T-helper 1 cell treated with Interleukin-12 subunit alpha and Interleukin-12 subunit beta and Interleukin-4 antibody, amounts not matched to agents 30 ng/mL and 1 ng/mL, for 36 hours (primary cell): ENCODE results near the gene P2RX5. TPM values are rescaled to one million over a fixed set of nuclear protein-coding genes. Genes with fewer than 3 reads are reported as not detected.

ENCODE experiments used
- intact Hi-C: fragments of 100-400 bp; cut with micrococcal nuclease; formaldehyde crosslinking; loops from one replicate; pipeline ENCODE4 v1.15.1; 2024
- total RNA-seq: library from RNA; stranded (reverse); gene quantifications from 2 replicates; pipeline ENCODE4 v1.2.3, GENCODE V29; 2022

Gene P2RX5, protein sequence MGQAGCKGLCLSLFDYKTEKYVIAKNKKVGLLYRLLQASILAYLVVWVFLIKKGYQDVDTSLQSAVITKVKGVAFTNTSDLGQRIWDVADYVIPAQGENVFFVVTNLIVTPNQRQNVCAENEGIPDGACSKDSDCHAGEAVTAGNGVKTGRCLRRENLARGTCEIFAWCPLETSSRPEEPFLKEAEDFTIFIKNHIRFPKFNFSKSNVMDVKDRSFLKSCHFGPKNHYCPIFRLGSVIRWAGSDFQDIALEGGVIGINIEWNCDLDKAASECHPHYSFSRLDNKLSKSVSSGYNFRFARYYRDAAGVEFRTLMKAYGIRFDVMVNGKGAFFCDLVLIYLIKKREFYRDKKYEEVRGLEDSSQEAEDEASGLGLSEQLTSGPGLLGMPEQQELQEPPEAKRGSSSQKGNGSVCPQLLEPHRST
- total RNA-seq, result 216 and 220 TPM in 2 replicates

DNA sequence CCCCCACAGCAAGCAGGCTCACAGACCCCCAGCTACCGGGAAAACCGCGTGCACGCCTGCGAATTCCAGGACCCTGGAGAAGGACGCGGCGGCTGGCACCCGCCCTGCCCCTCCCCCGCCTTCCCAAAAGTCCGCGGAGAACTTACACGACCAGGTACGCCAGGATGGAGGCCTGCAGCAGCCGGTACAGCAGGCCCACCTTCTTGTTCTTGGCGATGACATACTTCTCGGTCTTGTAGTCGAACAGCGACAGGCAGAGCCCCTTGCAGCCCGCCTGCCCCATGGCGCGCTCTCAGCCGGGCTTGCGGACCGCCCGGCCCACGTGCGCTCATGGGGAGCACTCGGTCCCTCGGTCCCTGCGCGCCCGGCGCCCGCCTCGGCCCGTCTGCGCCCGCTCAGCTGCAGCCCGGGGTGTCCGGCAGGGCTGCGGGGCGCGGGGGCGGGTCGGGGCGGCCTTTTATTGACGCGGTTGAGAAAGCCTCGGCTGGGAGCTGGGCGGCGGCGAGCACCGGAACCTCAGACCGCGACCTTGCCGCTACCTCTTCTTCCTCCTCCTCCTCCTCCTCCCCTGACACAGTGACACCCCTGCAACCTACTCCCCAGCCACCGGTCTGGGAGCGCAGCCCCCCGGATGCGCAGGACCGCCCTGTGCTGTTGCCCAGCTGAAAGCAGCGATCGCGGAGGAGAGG, at the start of gene P2RX5:
Gene P2RX5, minus strand, starts transcription at position 433 of the 689 bp plus-strand sequence. Its CDS starts 150 bp downstream, at position 283.
- intact Hi-C loops, result loop anchor here (1.0 to 2.0 kb wide), 4 partner anchors 13 to 27 kb away; partner anchors contain the start of genes EMC6, HASPIN and TAX1BP3

DNA sequence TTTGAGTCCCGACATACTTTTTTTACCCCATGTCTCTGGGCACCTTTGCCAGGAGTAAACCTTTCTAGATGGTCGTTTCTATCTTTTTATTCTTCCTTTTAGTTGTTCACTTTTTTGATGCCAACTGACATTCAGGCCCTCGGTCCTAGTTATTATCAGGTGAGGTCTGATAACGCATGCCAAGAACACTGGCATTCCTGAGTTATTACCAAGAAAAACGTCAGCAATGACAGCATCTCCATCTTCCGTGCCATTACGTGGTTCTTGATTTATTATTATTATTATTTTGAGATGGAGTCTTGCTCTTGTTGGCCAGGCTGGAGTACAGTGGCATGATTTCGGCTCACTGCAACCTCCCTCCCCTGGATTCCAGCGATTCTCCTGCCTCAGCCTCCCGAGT, 49.1 kb upstream of the P2RX5 start:
- intact Hi-C loops, result no loop called here

DNA sequence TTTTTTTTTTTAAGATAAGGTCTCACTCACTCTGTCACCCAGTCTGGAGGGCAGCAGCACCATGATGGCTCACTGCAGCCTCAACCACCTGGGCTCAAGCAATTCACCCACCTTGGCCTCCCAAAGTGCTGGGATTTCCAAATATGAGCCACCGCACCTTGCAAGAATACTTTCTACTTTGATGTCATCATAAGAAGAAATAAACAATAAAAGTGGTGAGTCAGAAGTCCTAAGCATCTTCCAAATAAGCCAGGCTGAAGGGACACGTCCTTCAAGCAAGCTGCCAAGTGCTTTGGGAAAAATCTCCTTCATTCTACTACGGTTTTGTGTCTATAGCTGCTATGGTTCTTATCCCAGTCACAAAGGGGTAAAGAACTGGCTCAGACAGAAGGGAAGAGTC, 48.1 kb upstream of the P2RX5 start:
- intact Hi-C loops, result no loop called here

DNA sequence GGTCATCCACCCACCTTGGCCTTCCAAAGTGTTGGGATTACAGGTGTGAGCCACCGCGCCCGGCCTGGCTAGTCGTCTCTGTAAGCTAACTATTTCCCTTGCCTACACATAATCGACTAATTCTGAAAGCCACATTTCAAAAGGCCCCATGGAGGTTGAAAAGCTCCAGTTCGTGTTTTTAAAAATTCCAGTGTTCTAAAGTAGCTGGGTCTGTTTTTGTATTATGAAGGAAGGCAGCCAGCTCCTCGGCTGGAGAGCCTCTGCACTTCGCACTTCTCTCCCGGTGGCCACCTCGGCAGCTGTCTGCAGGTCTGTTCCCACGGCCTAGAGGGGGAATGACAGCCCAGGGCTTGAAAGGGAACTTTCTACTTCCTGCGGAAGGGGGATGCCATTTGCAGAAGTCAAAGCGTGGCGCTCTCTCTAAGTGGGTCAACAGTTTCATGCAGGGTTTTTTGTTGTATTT, 44.7 kb upstream of the P2RX5 start:
- intact Hi-C loops, result no loop called here

DNA sequence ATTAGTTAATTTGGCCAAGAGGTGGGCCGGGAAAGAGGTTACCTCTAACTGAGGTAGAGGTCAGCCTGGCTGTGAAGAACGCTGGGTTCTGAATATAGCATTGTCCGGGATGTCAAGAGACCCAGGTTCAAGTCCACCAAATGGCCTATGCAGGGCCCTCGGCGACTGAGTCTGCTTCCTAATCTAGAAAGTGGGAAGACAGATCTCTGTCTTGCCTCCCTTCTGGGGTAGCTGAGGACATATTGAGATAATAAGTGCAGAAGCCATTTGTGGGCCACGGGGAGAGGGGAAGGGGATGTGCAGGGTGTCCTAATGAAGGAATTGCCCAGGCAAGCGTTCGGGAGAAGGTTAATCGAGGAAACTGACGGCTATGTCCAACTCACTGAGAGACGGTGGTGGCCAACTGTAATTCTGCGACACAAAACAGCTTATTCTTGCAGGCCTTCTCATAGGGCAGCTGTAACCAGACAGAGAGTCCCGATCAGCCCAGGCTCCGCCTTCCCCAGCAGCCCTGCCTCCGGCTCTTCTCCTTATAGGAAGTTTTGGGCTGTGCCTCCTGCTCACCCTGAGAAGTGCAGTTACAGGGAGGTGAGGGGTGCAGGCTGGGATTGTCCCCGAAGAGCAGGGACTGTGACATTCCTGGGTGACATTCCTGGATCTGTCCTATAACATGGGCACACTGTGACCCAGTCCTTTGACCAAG, 43.6 kb upstream of the P2RX5 start:
- intact Hi-C loops, result loop anchor here (5.0 kb wide), 2 partner anchors 68 to 173 kb away; no protein-coding TSS in a partner anchor

DNA sequence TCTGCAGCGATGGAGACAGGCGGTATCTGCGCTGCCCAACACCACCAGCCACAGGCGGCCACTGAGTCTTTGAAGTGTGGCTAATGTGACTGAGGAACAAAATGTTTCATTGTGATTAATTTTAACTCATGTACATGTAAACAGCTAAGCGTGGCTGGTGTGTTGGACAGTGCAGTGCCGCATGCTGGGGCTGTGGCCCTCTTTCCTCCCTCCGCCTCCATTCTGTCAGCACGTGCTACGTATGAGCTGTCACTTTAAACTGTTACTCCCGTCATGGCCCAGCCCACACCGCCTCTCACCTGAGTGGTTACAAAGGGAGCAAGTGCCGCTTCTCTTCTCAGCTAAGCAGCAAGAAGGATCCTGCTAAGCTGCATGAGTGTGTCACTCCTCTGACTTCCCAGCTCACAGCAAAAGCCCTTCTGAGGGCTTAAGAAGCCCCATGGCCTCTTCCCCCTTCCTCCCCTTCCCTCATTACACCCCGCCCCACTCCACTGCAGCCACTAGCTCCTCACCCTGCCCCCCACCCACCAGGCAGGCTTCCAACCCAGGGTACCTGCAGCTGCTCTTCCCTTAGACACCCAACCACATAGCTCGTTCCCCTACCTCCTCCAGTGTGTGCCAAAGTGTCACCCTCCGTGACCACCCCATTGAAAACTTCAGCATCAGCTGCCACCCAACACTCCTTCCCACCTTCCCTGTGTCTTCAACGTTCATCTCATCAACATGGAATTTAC, 42.8 kb upstream of the P2RX5 start:
- intact Hi-C loops, result loop anchor here (5.0 kb wide), 2 partner anchors 69 to 174 kb away; no protein-coding TSS in a partner anchor

DNA sequence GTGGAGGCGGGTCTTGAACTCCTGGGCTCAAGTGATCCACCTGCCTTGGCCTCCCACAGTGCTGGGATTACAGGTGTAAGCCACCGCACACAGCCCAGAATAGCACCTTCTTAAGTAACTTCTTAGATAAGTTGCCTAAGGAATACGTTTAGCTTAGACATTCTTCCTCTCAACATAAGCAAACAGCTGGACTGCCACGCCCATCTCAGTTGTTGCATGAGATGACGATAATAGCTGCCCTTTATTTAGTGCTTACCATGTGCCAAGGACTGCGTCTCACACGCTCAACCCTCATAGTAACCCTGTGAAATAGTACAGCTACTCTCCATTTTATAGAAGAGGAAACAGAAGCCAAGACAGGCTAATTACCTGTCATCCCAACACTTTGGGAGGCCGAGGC, 39.6 kb upstream of the P2RX5 start:
- intact Hi-C loops, result loop anchor here (5.0 kb wide), 2 partner anchors 72 to 177 kb away; no protein-coding TSS in a partner anchor

DNA sequence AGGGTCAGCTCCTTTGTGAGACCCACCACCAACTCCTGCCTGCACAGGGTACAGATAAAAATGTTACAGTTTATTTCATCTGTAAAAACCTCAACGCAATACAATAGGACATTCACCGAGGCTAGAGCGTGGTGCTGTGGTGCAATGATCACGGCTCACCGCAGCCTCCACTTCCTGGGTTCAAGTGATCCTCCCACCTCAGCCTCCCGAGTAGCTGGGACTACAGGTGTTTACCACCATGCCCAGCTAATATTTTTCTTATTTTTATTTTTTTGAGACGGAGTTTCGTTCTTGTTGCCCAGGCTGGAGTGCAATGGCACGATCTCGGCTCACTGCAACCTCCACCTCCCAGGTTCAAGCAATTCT, 38.9 kb upstream of the P2RX5 start:
- intact Hi-C loops, result loop anchor here (5.0 kb wide), 2 partner anchors 72 to 177 kb away; no protein-coding TSS in a partner anchor

DNA sequence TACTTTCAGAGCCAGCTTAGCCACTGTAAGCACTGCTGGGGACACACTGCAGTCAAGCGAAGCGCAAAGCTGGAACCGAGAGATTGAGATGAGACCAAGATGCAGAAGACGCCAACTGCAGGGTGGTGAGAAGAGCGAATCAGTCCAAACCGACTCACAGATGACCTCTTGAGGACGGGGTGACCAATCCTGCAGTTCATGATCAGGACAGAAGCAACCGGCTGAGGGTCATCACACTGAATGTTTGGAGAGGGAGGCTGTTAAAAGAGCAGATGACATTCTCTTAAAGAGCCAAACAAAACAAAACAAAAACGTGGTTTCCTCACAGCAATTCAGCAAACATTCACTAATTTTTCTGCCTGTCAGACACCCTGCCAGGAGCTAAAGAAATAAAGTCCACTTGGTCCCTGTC, 36.3 kb upstream of the P2RX5 start:
- intact Hi-C loops, result no loop called here

DNA sequence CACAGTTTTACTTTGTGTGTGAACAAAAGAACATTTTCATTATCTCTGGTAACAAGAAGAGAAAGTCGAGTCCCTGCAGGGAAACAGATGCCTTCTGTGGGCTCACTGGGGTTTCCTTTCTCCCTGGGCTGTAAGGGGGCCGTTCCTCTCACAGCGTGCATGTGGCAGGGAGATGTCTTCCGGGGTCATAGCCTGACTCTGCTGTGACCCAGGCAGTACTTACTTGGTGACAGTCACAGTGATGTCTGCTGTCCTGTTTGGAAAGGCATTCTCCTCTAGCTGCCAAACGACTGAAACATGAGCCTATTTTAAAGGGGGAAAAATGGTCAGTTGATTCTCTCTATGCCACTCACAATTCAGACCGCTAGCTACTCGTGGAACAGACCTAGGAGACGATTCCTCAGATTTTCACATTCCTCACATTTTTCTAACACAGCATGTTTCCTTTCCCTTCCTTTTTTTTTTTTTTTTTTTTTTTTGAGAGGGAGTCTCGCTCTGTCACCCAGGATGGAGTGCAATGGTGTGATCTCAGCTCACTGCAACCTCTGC, 35.0 kb upstream of the P2RX5 start:
- intact Hi-C loops, result no loop called here

DNA sequence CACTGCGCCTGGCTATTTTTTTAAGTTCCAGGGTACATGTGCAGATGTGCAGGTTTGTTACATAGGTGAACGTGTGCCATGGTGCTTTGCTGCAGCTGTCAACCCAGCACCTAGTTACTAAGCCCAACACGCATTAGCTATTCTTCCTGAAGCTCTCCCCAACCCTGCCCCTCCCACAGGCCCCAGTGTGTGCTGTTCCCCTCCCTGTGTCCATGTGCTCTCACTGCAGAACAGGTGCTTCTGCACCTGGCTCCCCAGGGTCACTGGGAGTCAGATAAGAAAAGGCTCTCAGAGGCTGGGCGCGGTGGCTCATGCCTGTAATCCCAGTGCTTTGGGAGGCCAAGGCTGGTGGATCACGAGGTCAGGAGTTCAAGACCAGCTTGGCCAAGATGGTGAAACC, 33.9 kb upstream of the P2RX5 start:
- intact Hi-C loops, result loop anchor here (10.0 kb wide), 1 partner anchor 235 kb away; the partner anchor contains the start of gene ATP2A3

DNA sequence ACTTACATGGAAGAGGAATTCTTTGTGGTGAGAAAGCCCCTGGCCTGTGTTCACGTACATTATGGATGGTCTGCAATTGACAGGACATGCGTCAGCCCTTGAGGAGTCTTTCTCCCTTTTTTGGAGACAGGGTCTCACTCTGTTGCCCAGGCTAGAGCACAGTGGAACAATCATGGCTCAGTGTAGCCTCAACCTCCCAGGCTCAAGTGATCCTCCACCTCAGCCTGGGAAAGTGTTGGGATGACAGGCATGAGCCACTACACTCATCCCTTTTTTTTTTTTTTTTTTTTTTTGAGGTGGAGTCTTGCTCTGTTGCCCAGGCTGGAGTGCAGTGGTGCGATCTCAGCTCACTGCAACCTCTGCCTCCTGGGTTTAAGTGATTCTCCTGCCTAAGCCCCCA, 32.1 kb upstream of the P2RX5 start:
- intact Hi-C loops, result loop anchor here (10.0 kb wide), 1 partner anchor 237 kb away; the partner anchor contains the start of gene ATP2A3

DNA sequence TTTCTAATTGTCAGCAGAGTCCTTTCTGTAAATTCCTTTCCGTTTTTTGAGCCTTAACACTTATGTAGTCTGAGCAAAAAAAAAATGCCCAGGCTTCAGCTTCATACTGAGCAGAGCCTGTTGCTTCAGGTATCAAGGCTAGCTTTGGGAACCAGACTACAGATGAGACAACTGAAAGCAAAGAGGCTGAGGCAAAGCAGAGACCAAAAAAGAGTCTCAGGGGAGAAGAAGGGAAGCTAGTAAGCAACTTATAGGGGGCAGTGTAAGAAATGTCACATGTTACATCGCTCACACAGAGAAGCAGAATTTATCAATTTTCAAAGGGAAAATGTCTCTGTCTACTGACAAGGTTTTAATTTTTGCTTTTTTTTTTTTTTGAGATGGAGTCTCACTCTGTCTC, 31.1 kb upstream of the P2RX5 start:
- intact Hi-C loops, result loop anchor here (10.0 kb wide), 1 partner anchor 238 kb away; the partner anchor contains the start of gene ATP2A3

DNA sequence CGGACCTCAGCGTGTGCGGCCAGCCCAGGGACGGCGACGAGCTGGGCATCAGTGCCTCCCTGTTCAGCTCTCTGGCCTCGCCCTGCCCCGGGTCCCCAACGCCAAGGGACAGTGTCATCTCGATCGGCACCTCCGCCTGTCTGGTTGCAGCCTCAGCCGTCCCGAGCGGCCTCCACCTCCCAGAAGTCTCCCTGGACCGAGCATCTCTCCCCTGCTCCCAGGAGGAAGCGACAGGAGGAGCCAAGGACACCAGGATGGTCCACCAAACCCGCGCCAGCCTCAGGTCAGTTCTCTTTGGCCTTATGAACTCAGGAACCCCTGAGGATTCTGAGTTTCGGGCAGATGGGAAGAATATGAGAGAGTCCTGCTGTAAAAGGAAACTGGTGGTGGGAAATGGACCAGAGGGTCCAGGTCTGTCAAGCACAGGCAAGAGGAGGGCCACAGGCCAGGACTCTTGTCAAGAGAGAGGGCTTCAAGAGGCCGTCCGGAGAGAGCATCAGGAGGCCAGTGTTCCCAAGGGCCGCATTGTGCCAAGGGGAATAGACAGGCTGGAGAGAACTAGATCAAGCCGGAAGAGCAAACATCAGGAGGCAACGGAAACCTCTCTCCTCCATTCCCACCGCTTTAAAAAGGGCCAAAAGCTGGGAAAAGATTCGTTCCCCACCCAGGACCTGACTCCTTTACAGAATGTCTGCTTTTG, 28.6 kb upstream of the P2RX5 start:
- intact Hi-C loops, result loop anchor here (10.0 kb wide), 1 partner anchor 240 kb away; the partner anchor contains the start of gene ATP2A3

DNA sequence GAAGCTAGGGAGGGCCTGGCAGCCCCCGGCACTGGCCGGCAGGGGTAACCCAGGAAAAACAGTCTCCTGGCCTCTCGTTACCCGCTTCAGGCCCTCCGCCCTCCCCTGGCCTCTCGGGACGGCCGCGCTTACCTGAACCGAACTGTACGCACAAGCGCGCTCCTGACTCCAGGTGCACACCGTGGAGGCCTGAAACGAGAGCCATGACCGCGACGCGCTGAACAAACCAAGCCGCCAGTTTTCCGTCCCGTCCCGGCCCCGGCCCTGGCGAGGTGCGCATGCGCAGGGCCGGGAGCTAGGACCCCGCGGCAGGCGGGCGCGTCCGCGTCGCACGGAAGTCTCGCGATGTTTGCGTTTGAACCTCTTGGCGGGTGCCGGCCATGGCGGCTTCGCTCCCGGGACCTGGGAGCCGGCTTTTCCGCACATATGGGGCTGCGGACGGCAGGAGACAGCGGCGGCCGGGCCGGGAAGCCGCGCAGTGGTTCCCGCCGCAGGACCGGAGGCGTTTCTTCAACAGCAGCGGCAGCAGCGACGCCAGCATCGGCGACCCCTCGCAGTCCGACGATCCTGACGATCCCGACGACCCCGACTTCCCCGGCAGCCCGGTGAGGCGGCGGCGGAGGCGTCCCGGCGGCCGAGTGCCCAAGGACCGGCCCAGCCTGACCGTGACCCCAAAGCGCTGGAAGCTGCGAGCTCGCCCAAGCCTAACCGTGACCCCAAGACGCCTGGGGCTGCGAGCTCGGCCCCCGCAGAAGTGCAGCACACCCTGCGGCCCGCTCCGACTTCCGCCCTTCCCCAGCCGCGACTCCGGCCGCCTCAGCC, 27.8 kb upstream of the P2RX5 start, which contains the start of gene HASPIN:
Gene HASPIN, plus strand, starts transcription at position 348 of the 822 bp plus-strand sequence. Its CDS starts 33 bp downstream, at position 381.
- intact Hi-C loops, result loop anchor here (1.0 to 10.0 kb wide), 6 partner anchors 12 to 241 kb away; partner anchors contain the start of genes ATP2A3, NCBP3 and P2RX5

DNA sequence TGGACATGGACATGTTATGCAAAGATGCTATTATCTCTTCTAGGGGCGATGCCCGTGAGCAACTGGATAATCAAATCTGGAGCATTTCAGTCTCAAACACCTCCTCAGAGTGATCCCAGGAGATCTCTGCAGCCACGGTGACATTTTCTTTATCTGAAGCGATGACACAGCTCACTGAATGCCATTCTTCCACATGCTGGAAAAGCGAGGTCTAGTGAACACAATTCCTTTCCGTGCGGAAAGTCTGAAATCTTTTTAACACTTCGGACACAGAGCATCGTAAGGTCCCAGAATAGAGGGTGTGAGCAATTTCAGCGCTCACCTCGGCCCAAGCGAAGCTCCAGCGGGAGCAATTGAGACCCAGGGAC, 27.2 kb upstream of the P2RX5 start:
- intact Hi-C loops, result loop anchor here (1.0 to 10.0 kb wide), 6 partner anchors 12 to 242 kb away; partner anchors contain the start of genes ATP2A3, NCBP3 and P2RX5

DNA sequence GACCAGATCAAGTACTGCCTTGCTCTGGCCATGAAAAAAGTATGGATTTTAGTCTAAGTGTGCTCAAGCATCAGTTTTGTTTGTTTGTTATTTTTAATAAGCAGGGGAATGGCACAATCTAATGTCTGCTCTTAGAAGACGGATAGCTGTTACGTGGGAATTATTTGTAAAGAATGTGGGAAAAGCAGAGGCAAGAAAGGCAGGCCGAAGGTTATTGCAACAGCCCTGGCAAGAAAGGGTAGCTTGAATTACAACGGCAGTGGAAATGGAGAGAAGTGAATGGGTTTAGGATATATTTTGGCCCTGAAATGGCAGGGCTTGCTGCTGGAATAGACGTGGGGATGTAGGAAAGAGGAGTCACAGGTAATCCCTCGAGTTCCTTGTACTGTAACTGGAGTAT, 26.8 kb upstream of the P2RX5 start:
- intact Hi-C loops, result loop anchor here (1.0 to 10.0 kb wide), 6 partner anchors 11 to 242 kb away; partner anchors contain the start of genes ATP2A3, NCBP3 and P2RX5

DNA sequence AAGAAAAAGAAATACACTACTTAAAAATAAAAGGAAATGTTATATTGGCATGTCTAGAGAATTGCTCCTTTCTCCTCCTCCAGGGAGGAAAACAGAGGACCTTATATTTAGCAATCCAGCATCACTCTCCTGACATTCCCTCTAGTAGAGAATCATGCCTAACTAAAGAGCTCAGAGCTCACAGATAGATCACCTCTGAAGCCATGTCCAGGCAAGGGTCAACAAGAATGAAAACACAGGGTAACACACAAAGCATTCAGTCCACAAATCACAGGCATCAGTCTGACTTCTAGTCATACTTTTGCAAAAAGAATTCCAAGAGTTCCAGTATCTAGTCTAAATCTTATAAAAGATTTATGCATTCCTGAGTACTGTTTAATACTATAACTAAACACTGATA, 23.3 kb upstream of the P2RX5 start:
- intact Hi-C loops, result no loop called here
